HEK293 (cell line): ENCODE measurements around the gene CCNY.

Source experiments
- CTCF ChIA-PET: fragments of 350-600 bp; formaldehyde crosslinking; extraction: SDS; loops from one replicate; lab custom pipeline; 2021; ENCODE audit warnings: antibody characterized with exemption; lab: Yijun Ruan, JAX
- POLR2A ChIA-PET: fragments of 300-600 bp; formaldehyde crosslinking; extraction: SDS; loops from one replicate; lab custom pipeline; 2020; ENCODE audit warnings: antibody characterized with exemption, inconsistent platforms; lab: Yijun Ruan, JAX
- H3K27ac ChIP-seq: fragments of 200-500 bp; sonication (Bioruptor generic); 2 replicates; pipeline ENCODE4 v1.5.1; 2014; ENCODE audit warnings: low read depth, low read length, control low read depth, inconsistent platforms; ENCODE audit errors: extremely low read depth
- H3K36me3 ChIP-seq, 2 experiments: fragments of 200-500 bp in 1 of 2; sonication (Bioruptor generic) in 1 of 2; 1 replicate in 1 of 2; 2 replicates in 1 of 2; pipeline ENCODE4 v1.5.1; 2014 to 2017; ENCODE audit warnings: inconsistent platforms in 2 of 2, low read length in 2 of 2; ENCODE audit not compliant: control insufficient read depth in 2 of 2, insufficient read depth in 1 of 2
- H3K4me1 ChIP-seq: fragments of 200-500 bp; sonication (Bioruptor generic); 2 replicates; pipeline ENCODE4 v1.5.1; 2014; ENCODE audit warnings: mild to moderate bottlenecking, low read length, inconsistent platforms; ENCODE audit not compliant: control insufficient read depth, insufficient read depth
- H3K4me3 ChIP-seq: 2 replicates; pipeline ENCODE4 v1.5.1; 2011; ENCODE audit warnings: low read depth, mild to moderate bottlenecking, control low read depth, low read length, moderate library complexity
- H3K9me3 ChIP-seq: fragments of 200-500 bp; sonication (Bioruptor generic); 2 replicates; pipeline ENCODE4 v1.5.1; 2014; ENCODE audit warnings: low read depth, low read length, inconsistent platforms; ENCODE audit not compliant: control insufficient read depth, insufficient read depth
- CTCF ChIP-seq: fragments of 450-650 bp; formaldehyde crosslinking; IDR thresholded peaks from 2 replicates; pipeline ENCODE4 v1.5.1; 2016; ENCODE audit warnings: missing biosample characterization, missing genetic modification characterization
- GLI2 ChIP-seq: fragments of 450-650 bp; formaldehyde crosslinking; IDR thresholded peaks from 2 replicates; pipeline ENCODE4; 2017; ENCODE audit warnings: missing biosample characterization, missing genetic modification characterization, low read depth, borderline replicate concordance
- MEIS1 ChIP-seq: sonication (generic); formaldehyde crosslinking; IDR thresholded peaks from 2 replicates; pipeline ENCODE4 v1.8.1; 2022; ENCODE audit warnings: missing genetic modification reagents, mild to moderate bottlenecking, borderline replicate concordance
- MZF1 ChIP-seq: fragments of 450-650 bp; formaldehyde crosslinking; IDR thresholded peaks from 2 replicates; pipeline ENCODE4 v1.5.1; 2017; ENCODE audit warnings: missing biosample characterization, missing genetic modification characterization, borderline replicate concordance
- REST ChIP-seq: fragments of 450-650 bp; formaldehyde crosslinking; IDR thresholded peaks from 2 replicates; pipeline ENCODE4 v1.5.1; 2016; ENCODE audit warnings: missing biosample characterization, missing genetic modification characterization
- SCRT1 ChIP-seq: fragments of 450-650 bp; formaldehyde crosslinking; IDR thresholded peaks from 2 replicates; pipeline ENCODE4 v1.5.1; 2016; ENCODE audit warnings: missing biosample characterization, missing genetic modification characterization, borderline replicate concordance
- SP7 ChIP-seq: fragments of 450-650 bp; formaldehyde crosslinking; IDR thresholded peaks from 2 replicates; pipeline ENCODE4 v1.5.1; 2016; ENCODE audit warnings: missing biosample characterization, missing genetic modification characterization
- ZBTB26 ChIP-seq: fragments of 450-650 bp; formaldehyde crosslinking; optimal IDR thresholded peaks from 2 replicates; pipeline ENCODE3; 2016; ENCODE audit warnings: missing biosample characterization, mild to moderate bottlenecking, missing genetic modification characterization
- ZBTB44 ChIP-seq: fragments of 450-650 bp; IDR thresholded peaks from 2 replicates; pipeline ENCODE4 v1.5.1; 2018; ENCODE audit warnings: missing biosample characterization, mild to moderate bottlenecking, missing genetic modification characterization
- ZNF138 ChIP-seq: fragments of 450-650 bp; formaldehyde crosslinking; IDR thresholded peaks from 2 replicates; pipeline ENCODE4 v1.5.1; 2016; ENCODE audit warnings: missing biosample characterization, missing genetic modification characterization, borderline replicate concordance
- ZNF155 ChIP-seq: fragments of 450-650 bp; formaldehyde crosslinking; IDR thresholded peaks from 2 replicates; pipeline ENCODE4 v1.5.1; 2016; ENCODE audit warnings: missing biosample characterization, missing genetic modification characterization
- ZNF341 ChIP-seq: fragments of 450-650 bp; formaldehyde crosslinking; IDR thresholded peaks from 2 replicates; pipeline ENCODE4; 2016; ENCODE audit warnings: low read depth, missing biosample characterization, missing genetic modification characterization
- ZNF585B ChIP-seq: fragments of 450-650 bp; formaldehyde crosslinking; IDR thresholded peaks from 2 replicates; pipeline ENCODE4 v1.5.1; 2016; ENCODE audit warnings: missing biosample characterization, missing genetic modification characterization
- ZNF610 ChIP-seq: fragments of 450-650 bp; formaldehyde crosslinking; IDR thresholded peaks from 2 replicates; pipeline ENCODE4 v1.5.1; 2016; ENCODE audit warnings: missing biosample characterization, missing genetic modification characterization, borderline replicate concordance
- ZNF701 ChIP-seq: fragments of 450-650 bp; formaldehyde crosslinking; IDR thresholded peaks from 2 replicates; pipeline ENCODE4 v1.5.1; 2016; ENCODE audit warnings: missing biosample characterization, missing genetic modification characterization
- ZSCAN18 ChIP-seq: fragments of 450-650 bp; formaldehyde crosslinking; IDR thresholded peaks from 2 replicates; pipeline ENCODE4 v1.5.1; 2016; ENCODE audit warnings: missing biosample characterization, missing genetic modification characterization

The CCNY gene

GRCh38 chr10:35435824-35436223 is 99.5 kb downstream of the CCNY start:
- H3K4me3 ChIP-seq: no peak overlapping the region
- H3K36me3 ChIP-seq: no peaks in the 10 kb centered on the region
- ChIA-PET POLR2A (no interaction called here), CTCF (interaction anchor here (0.6 kb wide), 1 partner anchor 60 kb away, joined by 3 read pairs; no protein-coding TSS in a partner anchor)
- peaks cover 25% of the 10 kb centered on the region for H3K4me1 ChIP-seq
- no peaks in the 10 kb centered on the region for H3K9me3 ChIP-seq
- H3K27ac ChIP-seq: no peak overlapping the region
- TF ChIP-seq REST (tag by site-specific recombination): no peak
- no peak for TF ChIP-seq SCRT1 (tag by site-specific recombination)
- TF ChIP-seq ZNF138 (tag by site-specific recombination): no peak
- TF ChIP-seq ZNF610 (tag by site-specific recombination): no peak
- TF ChIP-seq SP7 (tag by site-specific recombination): no peak
- TF ChIP-seq ZNF701 (tag by site-specific recombination): no peak
- TF ChIP-seq MZF1 (tag by site-specific recombination): no peak
- no peak for TF ChIP-seq ZBTB26 (tag by site-specific recombination)
- no peak for TF ChIP-seq ZNF155
- TF ChIP-seq ZNF341 (tag by site-specific recombination): no peak
- no peak for TF ChIP-seq ZBTB44 (tag by site-specific recombination)
- TF ChIP-seq GLI2 (tag by site-specific recombination): no peak
- no peak for TF ChIP-seq MEIS1 (CRISPR knock-in tag)
- TF ChIP-seq ZNF585B (tag by site-specific recombination): no peak
- TF ChIP-seq ZSCAN18 (tag by site-specific recombination): no peak
- TF ChIP-seq CTCF (tag by site-specific recombination): no peak
- TF ChIP-seq, all 188 proteins: peak for 0
